RWPE2 (cell line): ENCODE results near the gene TMUB1.

Experiments used
- ATAC-seq: fragments of 200-7000 bp; cut with Tn5 transposase; 3 replicates; pipeline ENCODE4 v1.9.1; 2021; ENCODE audit warnings: low read depth
- DNase-seq: peaks from one replicate; pipeline ENCODE4 v3.0.0-alpha.2; 2020; ENCODE audit warnings: low spot score
- H3K27ac ChIP-seq: fragments of 450-650 bp; 2 replicates; pipeline ENCODE4 v1.5.1; 2017; ENCODE audit warnings: mild to moderate bottlenecking; ENCODE audit not compliant: poor library complexity, severe bottlenecking
- H3K27me3 ChIP-seq: fragments of 250-450 bp; sonication (Bioruptor Pico); 2 replicates; pipeline ENCODE4 v1.5.1; 2021; ENCODE audit warnings: mild to moderate bottlenecking, moderate library complexity; ENCODE audit not compliant: insufficient read depth, poor library complexity, severe bottlenecking
- H3K36me3 ChIP-seq: fragments of 250-450 bp; sonication (Bioruptor Pico); 2 replicates; pipeline ENCODE4 v1.5.1; 2020; ENCODE audit warnings: low read depth, mild to moderate bottlenecking, moderate library complexity
- H3K4me1 ChIP-seq: fragments of 250-450 bp; sonication (Bioruptor Pico); 2 replicates; pipeline ENCODE4 v1.5.1; 2021; ENCODE audit warnings: mild to moderate bottlenecking, moderate library complexity; ENCODE audit not compliant: insufficient read depth, poor library complexity, severe bottlenecking
- H3K4me3 ChIP-seq: fragments of 250-450 bp; sonication (Bioruptor Pico); 2 replicates; pipeline ENCODE4 v1.5.1; 2021; ENCODE audit warnings: mild to moderate bottlenecking, moderate library complexity; ENCODE audit not compliant: severe bottlenecking
- H3K9me3 ChIP-seq: fragments of 250-450 bp; sonication (Bioruptor Pico); 2 replicates; pipeline ENCODE4 v1.5.1; 2021; ENCODE audit warnings: mild to moderate bottlenecking, moderate library complexity; ENCODE audit not compliant: severe bottlenecking
- TF ChIP-seq, protein P1 (sequence below): fragments of 450-650 bp; IDR thresholded peaks from one replicate; pipeline ENCODE4 v1.5.1; 2017; ENCODE audit warnings: mild to moderate bottlenecking, moderate library complexity; ENCODE audit not compliant: poor library complexity, severe bottlenecking

Gene TMUB1

DNA sequence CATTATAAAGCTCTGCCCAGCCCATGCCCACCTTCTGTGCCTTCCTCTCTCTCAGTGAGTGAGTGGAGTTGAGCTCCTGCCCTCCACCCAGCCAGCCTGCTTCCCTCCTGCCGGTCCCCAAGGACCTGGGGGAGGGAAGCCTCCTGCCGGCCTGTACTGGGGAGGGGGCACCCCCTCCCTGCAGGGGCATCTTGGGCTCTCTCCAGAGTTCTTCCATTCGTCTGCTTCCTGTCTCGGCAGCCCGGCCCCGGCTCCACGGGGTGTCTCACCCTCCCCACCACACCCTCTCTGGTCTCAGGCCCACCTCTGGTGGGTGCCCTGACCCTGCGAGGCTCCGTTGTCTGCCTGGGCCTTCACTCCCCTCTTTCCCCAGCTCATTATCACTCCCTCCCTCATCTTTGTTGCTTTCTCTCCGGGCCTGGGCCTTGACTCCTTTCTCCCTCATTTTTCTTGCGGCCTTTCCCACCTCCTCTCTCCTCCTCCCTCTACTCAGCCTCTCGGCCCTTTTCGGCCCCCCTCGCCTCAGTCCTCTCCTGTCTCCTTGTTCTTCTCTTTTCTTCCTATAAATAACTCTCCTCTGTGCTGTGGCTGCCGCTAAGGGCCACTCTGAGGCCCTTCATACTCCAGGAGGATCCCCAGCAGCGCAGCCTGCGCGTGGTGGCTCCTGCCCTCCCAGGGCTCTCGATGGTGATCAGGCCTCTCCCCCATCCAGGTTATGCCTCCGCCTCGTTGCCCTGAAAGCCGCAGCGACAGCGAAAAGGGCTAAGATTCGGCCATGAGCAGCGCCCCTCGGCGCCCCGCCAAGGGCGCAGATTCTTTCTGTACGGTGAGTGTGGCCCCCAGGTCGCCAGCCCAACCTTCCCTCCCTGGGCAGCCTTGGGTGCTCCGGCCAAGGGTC lies 21.8 kb downstream of the TMUB1 start:
- H3K4me1 ChIP-seq = peaks cover 28% of the 10 kb centered on the region
- H3K27me3 ChIP-seq = no peaks in the 10 kb centered on the region
- ATAC-seq (no peak), DNase-seq (no peak)
- no peaks in the 10 kb centered on the region for H3K9me3 ChIP-seq
- TF ChIP-seq, protein P1, sequence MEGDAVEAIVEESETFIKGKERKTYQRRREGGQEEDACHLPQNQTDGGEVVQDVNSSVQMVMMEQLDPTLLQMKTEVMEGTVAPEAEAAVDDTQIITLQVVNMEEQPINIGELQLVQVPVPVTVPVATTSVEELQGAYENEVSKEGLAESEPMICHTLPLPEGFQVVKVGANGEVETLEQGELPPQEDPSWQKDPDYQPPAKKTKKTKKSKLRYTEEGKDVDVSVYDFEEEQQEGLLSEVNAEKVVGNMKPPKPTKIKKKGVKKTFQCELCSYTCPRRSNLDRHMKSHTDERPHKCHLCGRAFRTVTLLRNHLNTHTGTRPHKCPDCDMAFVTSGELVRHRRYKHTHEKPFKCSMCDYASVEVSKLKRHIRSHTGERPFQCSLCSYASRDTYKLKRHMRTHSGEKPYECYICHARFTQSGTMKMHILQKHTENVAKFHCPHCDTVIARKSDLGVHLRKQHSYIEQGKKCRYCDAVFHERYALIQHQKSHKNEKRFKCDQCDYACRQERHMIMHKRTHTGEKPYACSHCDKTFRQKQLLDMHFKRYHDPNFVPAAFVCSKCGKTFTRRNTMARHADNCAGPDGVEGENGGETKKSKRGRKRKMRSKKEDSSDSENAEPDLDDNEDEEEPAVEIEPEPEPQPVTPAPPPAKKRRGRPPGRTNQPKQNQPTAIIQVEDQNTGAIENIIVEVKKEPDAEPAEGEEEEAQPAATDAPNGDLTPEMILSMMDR = no peak
- no peak overlapping the region for H3K4me3 ChIP-seq
- H3K27ac ChIP-seq = peak overlapping the region; percentile 86
- H3K36me3 ChIP-seq = peaks cover 24% of the 10 kb centered on the region

DNA sequence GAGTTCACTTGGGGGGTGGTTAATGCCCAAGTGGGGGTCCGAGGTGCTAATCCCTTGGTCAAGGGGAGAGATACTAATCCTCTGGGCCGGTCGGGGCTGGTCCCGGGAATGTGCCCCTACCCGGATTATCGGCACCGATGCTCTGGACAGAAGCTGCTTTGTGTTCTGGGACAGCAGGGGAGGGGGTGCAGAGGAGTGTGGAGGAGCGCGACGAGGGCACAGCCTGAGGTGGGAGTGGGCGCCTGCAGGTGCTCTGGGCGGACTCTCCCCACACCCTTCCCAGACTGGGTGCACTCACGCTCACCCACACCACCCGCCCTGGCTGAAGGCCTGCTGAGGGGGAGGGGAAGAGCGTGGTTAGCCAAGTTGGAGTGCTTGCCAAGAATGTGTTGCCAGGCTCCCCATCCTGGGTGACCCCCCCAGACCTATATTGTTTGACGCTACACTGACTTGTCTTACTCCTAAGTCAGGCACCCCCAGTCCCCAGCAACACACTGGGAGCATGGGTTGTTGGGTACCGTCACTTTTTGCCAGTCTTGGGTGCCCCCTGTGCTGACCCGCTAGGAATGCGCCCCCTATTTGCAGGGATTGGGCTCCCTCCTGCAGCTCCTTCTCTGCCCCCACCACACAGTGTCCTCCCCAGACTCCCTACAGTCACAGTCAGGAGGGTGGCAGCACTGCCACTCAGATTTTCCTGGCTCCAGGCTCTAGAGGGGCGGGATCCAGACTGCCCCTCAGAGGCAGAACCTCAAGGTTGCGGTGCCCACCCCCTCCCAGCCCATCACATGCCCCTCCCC lies 22.7 kb downstream of the TMUB1 start:
- no peaks in the 10 kb centered on the region for H3K9me3 ChIP-seq
- peak overlapping the region; percentile 48 for H3K4me3 ChIP-seq
- peaks cover 28% of the 10 kb centered on the region for H3K4me1 ChIP-seq
- peaks cover 21% of the 10 kb centered on the region for H3K36me3 ChIP-seq
- no peaks in the 10 kb centered on the region for H3K27me3 ChIP-seq
- DNase-seq (no peak), ATAC-seq (0 out of 3 replicates have a peak, but pooled peaks have one; percentile 0)
- TF ChIP-seq, protein P1 = peak; percentile 17
- peak overlapping the region; percentile 86 for H3K27ac ChIP-seq

DNA sequence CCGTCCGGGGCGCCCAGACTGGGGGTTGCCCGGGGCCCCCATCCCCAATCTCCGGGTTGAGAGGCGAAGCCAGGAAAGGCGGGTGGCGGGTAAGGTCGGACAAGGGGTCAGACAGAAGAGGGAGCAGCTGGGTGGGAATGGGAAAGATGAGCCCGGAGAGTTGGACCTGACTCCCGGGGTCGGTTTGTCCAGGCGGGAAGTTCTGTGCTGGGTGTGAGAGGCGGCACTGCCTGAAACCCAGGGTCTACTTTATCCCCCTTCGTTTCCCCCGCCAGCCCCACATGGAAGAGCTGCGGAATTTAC lies 23.2 kb downstream of the TMUB1 start:
- H3K27ac ChIP-seq = peak overlapping the region; percentile 86
- ATAC-seq = no peak

DNA sequence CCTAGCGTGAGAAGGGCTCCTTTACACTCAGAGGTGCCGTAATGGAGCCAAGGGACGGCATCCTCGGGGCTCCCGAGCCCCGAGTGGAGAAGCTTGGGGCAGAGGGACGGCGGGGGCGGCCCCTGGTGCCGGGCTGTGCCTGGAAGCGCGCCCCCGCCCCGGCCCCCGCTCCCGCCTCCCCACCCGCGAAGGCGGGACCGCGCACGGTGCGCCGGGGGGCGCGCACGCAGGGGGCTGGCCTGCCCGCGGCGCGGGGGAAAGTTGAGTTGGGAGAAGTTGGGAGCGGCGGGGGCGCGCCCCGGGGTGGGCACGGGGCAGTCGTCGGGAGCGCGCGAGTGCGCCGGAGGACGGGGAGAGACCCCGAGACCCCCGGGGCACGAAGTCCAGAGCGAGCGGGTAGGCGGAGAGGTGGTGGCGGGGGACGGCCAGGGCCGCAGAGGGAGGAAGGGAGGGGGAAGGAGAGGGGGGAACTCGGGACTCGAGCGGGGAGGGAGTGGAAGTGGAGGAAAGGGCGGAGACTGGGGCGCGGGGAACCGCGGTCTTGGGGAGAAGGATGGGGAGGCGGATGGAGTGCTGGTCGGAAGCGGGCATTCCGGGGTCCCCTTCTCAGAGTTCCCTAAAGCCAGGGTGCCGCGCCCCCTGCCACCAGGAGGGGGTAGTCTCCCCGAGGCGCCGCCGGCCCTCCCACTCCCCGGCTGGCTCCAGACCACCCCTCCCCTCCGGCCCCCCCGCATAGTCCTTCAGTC lies 23.8 kb downstream of the TMUB1 start, which contains the start of gene SLC4A2:
Gene SLC4A2 (plus strand): TSS at position 223 of the 746 bp plus-strand sequence. CDS start 2,399 bp downstream, outside the sequence.
- Histone ChIP-seq H3K4me1 (peaks cover 28% of the 10 kb centered on the region), H3K9me3 (no peaks in the 10 kb centered on the region), H3K27me3 (no peaks in the 10 kb centered on the region), H3K4me3 (peak within 1 kb of the TSS; percentile 48), H3K36me3 (peaks cover 10% of the 10 kb centered on the region), H3K27ac (peak within 1 kb of the TSS; percentile 86)
- ATAC-seq (no peak), DNase-seq (no peak)
- TF ChIP-seq, protein P1 = peak; percentile 18

More for the DNA sequence above, 23.2 kb downstream of the TMUB1 start:
- peak overlapping the region; percentile 48 for H3K4me3 ChIP-seq
- H3K27me3 ChIP-seq = no peaks in the 10 kb centered on the region
- TF ChIP-seq, protein P1 = no peak
- no peak for DNase-seq
- no peaks in the 10 kb centered on the region for H3K9me3 ChIP-seq
- H3K36me3 ChIP-seq = peaks cover 16% of the 10 kb centered on the region
- peaks cover 28% of the 10 kb centered on the region for H3K4me1 ChIP-seq
